HepG2 (cell line): ENCODE data around the gene LGI2. TPM values are rescaled to one million over a fixed set of nuclear protein-coding genes. Genes with fewer than 3 reads are reported as not detected.

Experiments used
- KLF13 ChIP-seq: sonication (generic); formaldehyde crosslinking; IDR thresholded peaks from 2 replicates; pipeline ENCODE4 v1.4.0; 2020; ENCODE audit warnings: mild to moderate bottlenecking, missing genetic modification reagents
- SRSF1 ChIP-seq: fragments of 200-400 bp; formaldehyde crosslinking; optimal IDR thresholded peaks from 2 replicates; pipeline ENCODE3; 2017; ENCODE audit warnings: mild to moderate bottlenecking, low read depth, low read length, moderate library complexity
- ZFP36 ChIP-seq: fragments of 150-350 bp; IDR thresholded peaks from 2 replicates; pipeline ENCODE4 v1.6.1; 2018; ENCODE audit warnings: borderline replicate concordance, low read length, low read depth; ENCODE audit not compliant: partially characterized antibody
- ZFYVE20 ChIP-seq: sonication (generic); formaldehyde crosslinking; IDR thresholded peaks from 2 replicates; pipeline ENCODE4 v1.8.0; 2023; ENCODE audit warnings: low read depth, mild to moderate bottlenecking, moderate library complexity, missing genetic modification reagents, borderline replicate concordance
- ZNF205 ChIP-seq: IDR thresholded peaks from 2 replicates; pipeline ENCODE4 v1.6.1; 2018; ENCODE audit warnings: missing biosample characterization, missing genetic modification reagents
- ZNF235 ChIP-seq: sonication (generic); formaldehyde crosslinking; IDR thresholded peaks from 2 replicates; pipeline ENCODE4 v1.8.1; 2023; ENCODE audit warnings: mild to moderate bottlenecking, missing genetic modification reagents, borderline replicate concordance
- ZNF431 ChIP-seq: sonication (generic); formaldehyde crosslinking; IDR thresholded peaks from 2 replicates; pipeline ENCODE4 v1.9.0; 2022; ENCODE audit warnings: missing genetic modification reagents, low read depth, mild to moderate bottlenecking, borderline replicate concordance
- ZNF550 ChIP-seq: sonication (generic); formaldehyde crosslinking; IDR thresholded peaks from 2 replicates; pipeline ENCODE4 v1.4.0; 2020; ENCODE audit warnings: mild to moderate bottlenecking, missing genetic modification reagents, borderline replicate concordance
- ZNF607 ChIP-seq: sonication (generic); formaldehyde crosslinking; IDR thresholded peaks from 2 replicates; pipeline ENCODE4 v1.5.1; 2020; ENCODE audit warnings: missing genetic modification reagents, mild to moderate bottlenecking, borderline replicate concordance
- polyA plus RNA-seq, 8 experiments: library from polyadenylated mRNA; depleted of rRNA in 3 of 8; stranded (reverse) in 7 of 8; unstranded in 1 of 8; fragments of >200 nt; fragmentation: Illumina TruSeq in 4 of 8; extraction: Trizol in 4 of 8; gene quantifications; 2 replicates each; pipeline versions ENCODE4 v1.2.1 to v1.2.3, GENCODE V29; 2011 to 2016; ENCODE audit warnings: low read depth in 4 of 8, missing spikeins in 1 of 8, mixed read lengths in 1 of 8; ENCODE audit not compliant: insufficient read depth in 1 of 8
- total RNA-seq, 5 experiments: library from RNA; depleted of rRNA; stranded (reverse); fragments of >200 nt; fragmentation: Illumina TruSeq; extraction: Trizol; gene quantifications; 2 replicates each; pipeline ENCODE4 v1.2.3, GENCODE V29; 2016; ENCODE audit warnings: low read depth in 1 of 5
- TF ChIP-seq, protein P1 (sequence below): fragments of 450-650 bp; IDR thresholded peaks from 2 replicates; pipeline ENCODE4 v1.6.1; 2017
- TF ChIP-seq, protein P2 (sequence below), 2 experiments: sonication (generic) in 1 of 2; formaldehyde crosslinking in 1 of 2; IDR thresholded peaks; 2 replicates each; pipeline versions ENCODE4 v1.6.1 to v1.9.0; 2014 to 2022; ENCODE audit warnings: antibody characterized with exemption in 1 of 2, borderline replicate concordance in 1 of 2, inconsistent platforms in 1 of 2, low read depth in 1 of 2, missing genetic modification reagents in 1 of 2
- TF ChIP-seq, protein P3 (sequence below): IDR thresholded peaks from 2 replicates; pipeline ENCODE4 v1.6.1; 2016

LGI2 gene
- total and polyA plus RNA-seq, 2 of the 13 experiments (the other 11 are each of a cell fraction or from before 2014, with no cell fraction given) = not detected

DNA sequence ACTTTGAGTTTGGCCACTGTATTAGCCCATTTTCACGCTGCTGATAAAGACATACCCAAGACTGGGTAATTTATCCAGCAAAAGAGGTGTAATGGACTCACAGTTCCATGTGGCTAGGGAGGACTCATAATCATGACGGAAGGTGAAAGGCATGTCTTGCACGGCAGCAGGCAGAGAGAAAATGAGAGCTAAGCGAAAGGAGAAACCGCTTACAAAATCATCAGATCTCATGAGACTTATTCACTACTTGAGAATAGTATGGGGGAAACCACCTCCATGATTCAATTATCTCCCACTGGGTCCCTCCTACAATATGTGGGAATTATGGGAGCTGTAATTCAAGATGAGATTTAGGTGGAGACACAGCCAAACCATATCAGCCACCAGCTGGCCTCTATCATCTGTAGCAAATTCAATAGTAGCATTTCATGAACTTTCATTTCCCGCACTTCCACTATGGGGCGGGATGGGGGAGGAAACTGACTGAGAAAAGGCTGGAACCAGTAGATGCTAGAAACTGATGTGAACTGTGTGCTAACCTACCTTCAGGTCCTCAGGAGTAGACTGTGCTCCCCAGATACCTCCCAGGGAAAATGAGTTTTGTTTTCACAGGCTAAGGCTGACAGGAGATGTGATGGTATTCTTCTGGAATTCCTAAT lies 35.3 kb upstream of the LGI2 start (continued):
- no peak for TF ChIP-seq KLF13 (CRISPR knock-in tag)
- TF ChIP-seq, protein P1, sequence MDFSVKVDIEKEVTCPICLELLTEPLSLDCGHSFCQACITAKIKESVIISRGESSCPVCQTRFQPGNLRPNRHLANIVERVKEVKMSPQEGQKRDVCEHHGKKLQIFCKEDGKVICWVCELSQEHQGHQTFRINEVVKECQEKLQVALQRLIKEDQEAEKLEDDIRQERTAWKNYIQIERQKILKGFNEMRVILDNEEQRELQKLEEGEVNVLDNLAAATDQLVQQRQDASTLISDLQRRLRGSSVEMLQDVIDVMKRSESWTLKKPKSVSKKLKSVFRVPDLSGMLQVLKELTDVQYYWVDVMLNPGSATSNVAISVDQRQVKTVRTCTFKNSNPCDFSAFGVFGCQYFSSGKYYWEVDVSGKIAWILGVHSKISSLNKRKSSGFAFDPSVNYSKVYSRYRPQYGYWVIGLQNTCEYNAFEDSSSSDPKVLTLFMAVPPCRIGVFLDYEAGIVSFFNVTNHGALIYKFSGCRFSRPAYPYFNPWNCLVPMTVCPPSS = no peak
- TF ChIP-seq ZFP36 = no peak
- no peak for TF ChIP-seq ZNF607 (CRISPR knock-in tag)
- no peak for TF ChIP-seq SRSF1
- TF ChIP-seq ZFYVE20 = no peak
- TF ChIP-seq, protein P2, sequence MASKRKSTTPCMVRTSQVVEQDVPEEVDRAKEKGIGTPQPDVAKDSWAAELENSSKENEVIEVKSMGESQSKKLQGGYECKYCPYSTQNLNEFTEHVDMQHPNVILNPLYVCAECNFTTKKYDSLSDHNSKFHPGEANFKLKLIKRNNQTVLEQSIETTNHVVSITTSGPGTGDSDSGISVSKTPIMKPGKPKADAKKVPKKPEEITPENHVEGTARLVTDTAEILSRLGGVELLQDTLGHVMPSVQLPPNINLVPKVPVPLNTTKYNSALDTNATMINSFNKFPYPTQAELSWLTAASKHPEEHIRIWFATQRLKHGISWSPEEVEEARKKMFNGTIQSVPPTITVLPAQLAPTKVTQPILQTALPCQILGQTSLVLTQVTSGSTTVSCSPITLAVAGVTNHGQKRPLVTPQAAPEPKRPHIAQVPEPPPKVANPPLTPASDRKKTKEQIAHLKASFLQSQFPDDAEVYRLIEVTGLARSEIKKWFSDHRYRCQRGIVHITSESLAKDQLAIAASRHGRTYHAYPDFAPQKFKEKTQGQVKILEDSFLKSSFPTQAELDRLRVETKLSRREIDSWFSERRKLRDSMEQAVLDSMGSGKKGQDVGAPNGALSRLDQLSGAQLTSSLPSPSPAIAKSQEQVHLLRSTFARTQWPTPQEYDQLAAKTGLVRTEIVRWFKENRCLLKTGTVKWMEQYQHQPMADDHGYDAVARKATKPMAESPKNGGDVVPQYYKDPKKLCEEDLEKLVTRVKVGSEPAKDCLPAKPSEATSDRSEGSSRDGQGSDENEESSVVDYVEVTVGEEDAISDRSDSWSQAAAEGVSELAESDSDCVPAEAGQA (IDR thresholded peaks at IDR 0.05; ENCODE audit: low read depth) = no peak
- TF ChIP-seq, protein P2 (CRISPR knock-in tag; IDR thresholded peaks at IDR 0.05; ENCODE audit: borderline replicate concordance) = no peak
- no peak for TF ChIP-seq ZNF550 (CRISPR knock-in tag)
- TF ChIP-seq, protein P3, sequence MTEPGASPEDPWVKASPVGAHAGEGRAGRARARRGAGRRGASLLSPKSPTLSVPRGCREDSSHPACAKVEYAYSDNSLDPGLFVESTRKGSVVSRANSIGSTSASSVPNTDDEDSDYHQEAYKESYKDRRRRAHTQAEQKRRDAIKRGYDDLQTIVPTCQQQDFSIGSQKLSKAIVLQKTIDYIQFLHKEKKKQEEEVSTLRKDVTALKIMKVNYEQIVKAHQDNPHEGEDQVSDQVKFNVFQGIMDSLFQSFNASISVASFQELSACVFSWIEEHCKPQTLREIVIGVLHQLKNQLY (CRISPR knock-in tag) = no peak
- no peak for TF ChIP-seq ZNF205 (CRISPR knock-in tag)
- TF ChIP-seq ZNF235 = no peak
- TF ChIP-seq ZNF431 = no peak
